ENCODE data around the gene COQ10B. TPM values are rescaled to one million over a fixed set of nuclear protein-coding genes. Genes with fewer than 3 reads are reported as not detected.

Gene COQ10B
- total and polyA plus RNA-seq, 2 donors (not counting 3 experiments of a cell fraction or from before 2014, with no cell fraction given), result 2.4 to 15.1 TPM

DNA sequence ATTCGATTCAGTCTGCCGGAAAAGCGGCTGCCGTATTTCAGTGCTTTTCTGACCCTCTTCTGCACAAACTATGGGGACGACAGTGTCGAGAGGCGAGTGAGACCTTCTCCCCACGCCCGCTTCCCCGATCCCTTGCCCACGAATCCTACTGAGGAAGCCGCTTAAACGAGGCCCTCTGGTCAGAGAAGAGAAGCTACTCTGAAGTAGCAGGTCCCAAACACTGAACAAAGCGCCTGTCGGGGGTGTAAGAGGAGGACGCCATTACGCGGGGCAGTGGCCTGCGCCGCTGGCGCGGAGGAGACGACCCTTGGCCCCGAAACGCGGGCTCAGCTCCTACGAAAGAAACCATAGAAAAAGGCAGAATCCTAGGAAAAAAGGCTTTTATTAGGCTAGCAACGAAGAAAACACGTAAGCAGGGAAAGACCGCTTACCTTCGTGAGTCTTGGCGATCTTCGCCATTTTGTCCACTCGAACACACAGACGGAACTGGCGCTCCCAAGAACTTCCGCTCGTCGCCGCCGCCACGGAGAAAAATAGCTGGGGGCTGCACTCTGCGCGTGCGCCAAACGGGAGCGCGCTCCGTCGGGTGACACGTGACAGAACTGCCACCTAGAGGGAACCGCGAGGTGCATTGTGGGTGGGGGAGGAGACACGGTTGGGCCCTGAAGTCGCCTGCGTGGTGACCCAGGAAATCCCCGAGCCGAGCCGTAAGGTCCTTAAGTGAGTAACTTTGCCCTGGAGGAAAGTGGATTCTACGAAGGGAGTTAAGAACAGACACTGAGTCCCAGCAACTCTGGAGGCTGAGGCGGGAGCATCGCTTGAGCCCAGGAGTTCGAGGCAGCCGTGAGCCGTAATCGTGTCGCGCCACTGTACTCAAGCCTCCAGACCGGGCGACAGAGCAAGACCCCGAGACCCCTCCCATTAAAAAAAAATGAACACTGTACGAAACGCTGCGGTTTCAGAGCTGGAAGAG, 18.5 kb upstream of the COQ10B start, which contains the start of gene SF3B1:
Gene SF3B1, minus strand, starts transcription at position 488 of the 973 bp plus-strand sequence. Its CDS starts 29 bp downstream, at position 459.
- H3K9me1 ChIP-seq (replicated peaks; ENCODE audit: control insufficient read depth, extremely low read depth, insufficient read depth, low read length), result no peaks in the 10 kb centered on the region
- DNase-seq (ENCODE audit: low read depth, low spot score) (peak; percentile 99), FAIRE-seq (peak; percentile 95)
- H3K9me3 ChIP-seq (replicated peaks; ENCODE audit: control insufficient read depth, insufficient read depth, low read length), result no peaks in the 10 kb centered on the region
- ChIA-PET POLR2A (interaction anchor here (0.6 to 1.8 kb wide), 9 partner anchors 9 to 1077 kb away, joined by 3 to 16 read pairs (median 4); partner anchors contain the start of genes COQ10B, HSPD1 and HSPE1), CTCF (interaction anchor here (0.8 to 3.6 kb wide), 8 partner anchors 9 to 165 kb away, joined by 3 to 15 read pairs (median 4); partner anchors contain the start of genes COQ10B, HSPD1 and HSPE1)
- TF ChIP-seq POLR2AphosphoS5 (IDR thresholded peaks at IDR 0.05; ENCODE audit: insufficient read depth, low read depth, low read length) (peak; percentile 95), EZH2 (IDR thresholded peaks at IDR 0.05; ENCODE audit: borderline replicate concordance, low read depth, low read length, severe bottlenecking) (no peak), MYC (IDR thresholded peaks at IDR 0.05; ENCODE audit: low read depth, low read length) (peak; percentile 22), POLR2A (IDR thresholded peaks at IDR 0.05; ENCODE audit: low read depth, low read length) (peak; percentile 95)
- TF ChIP-seq, protein P1, sequence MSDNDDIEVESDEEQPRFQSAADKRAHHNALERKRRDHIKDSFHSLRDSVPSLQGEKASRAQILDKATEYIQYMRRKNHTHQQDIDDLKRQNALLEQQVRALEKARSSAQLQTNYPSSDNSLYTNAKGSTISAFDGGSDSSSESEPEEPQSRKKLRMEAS (IDR thresholded peaks at IDR 0.05; ENCODE audit: insufficient read depth, insufficient read length), result peak; percentile 94
- TF ChIP-seq, protein P2, sequence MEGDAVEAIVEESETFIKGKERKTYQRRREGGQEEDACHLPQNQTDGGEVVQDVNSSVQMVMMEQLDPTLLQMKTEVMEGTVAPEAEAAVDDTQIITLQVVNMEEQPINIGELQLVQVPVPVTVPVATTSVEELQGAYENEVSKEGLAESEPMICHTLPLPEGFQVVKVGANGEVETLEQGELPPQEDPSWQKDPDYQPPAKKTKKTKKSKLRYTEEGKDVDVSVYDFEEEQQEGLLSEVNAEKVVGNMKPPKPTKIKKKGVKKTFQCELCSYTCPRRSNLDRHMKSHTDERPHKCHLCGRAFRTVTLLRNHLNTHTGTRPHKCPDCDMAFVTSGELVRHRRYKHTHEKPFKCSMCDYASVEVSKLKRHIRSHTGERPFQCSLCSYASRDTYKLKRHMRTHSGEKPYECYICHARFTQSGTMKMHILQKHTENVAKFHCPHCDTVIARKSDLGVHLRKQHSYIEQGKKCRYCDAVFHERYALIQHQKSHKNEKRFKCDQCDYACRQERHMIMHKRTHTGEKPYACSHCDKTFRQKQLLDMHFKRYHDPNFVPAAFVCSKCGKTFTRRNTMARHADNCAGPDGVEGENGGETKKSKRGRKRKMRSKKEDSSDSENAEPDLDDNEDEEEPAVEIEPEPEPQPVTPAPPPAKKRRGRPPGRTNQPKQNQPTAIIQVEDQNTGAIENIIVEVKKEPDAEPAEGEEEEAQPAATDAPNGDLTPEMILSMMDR (IDR thresholded peaks at IDR 0.05; ENCODE audit: extremely low read depth in 1 of 2, insufficient read depth in 1 of 2, low read depth in 1 of 2, low read length in 2 of 2), result peak in 1 of 2 donors; percentile 3
- BruUV-seq (replicated peaks), result TSS peak; percentile 94
- H3K9ac ChIP-seq (replicated peaks; ENCODE audit: extremely low read depth, insufficient read depth, low read length), result peak within 1 kb of the TSS; percentile 99
- H3K4me3 ChIP-seq (replicated peaks in 1 of 3; ENCODE audit: insufficient read depth in 1 of 3, low read depth in 1 of 3, low read length in 3 of 3), result peak within 1 kb of the TSS; percentile 67 to 100 (median 99)
- H4K20me1 ChIP-seq (replicated peaks; ENCODE audit: control insufficient read depth, extremely low read depth, insufficient read depth, low read length), result peaks cover 12% of the 10 kb centered on the region
- peaks cover 50% of the 10 kb centered on the region for H3K79me2 ChIP-seq (ENCODE audit: control insufficient read depth, insufficient read depth, low read length)
- intact Hi-C loops (cut with micrococcal nuclease), result loop anchor here (1.0 to 5.0 kb wide), 4 partner anchors 18 to 862 kb away; partner anchors contain the start of genes COQ10B, HSPE1 and MARS2
- H3K27ac ChIP-seq (ENCODE audit: insufficient read depth, low read depth, low read length), result peak within 1 kb of the TSS; percentile 96
- H3K4me2 ChIP-seq (ENCODE audit: insufficient read depth, low read length), result peak within 1 kb of the TSS; percentile 100
- H3K36me3 ChIP-seq (ENCODE audit: control insufficient read depth in 2 of 2, extremely low read depth in 1 of 2, insufficient read depth in 2 of 2, low read length in 2 of 2), result no peaks in the 10 kb centered on the region
- H2AFZ ChIP-seq (ENCODE audit: low read depth, low read length), result peak within 1 kb of the TSS; percentile 97
- peaks cover 19% of the 10 kb centered on the region for H3K4me1 ChIP-seq (ENCODE audit: control insufficient read depth, extremely low read depth, insufficient read depth, low read length)
- no peaks in the 10 kb centered on the region for H3K27me3 ChIP-seq (ENCODE audit: control insufficient read depth in 2 of 2, insufficient read depth in 2 of 2, low read length in 2 of 2)
- dilution Hi-C loops (cut with MboI; ENCODE audit: extremely low pct_ligation_motif_present, low sequenced_read_pairs), result no loop called here

Data from endothelial cell of umbilical vein (primary cell).